ENCODE data around the gene ADAMTS20. TPM values are rescaled to one million over a fixed set of nuclear protein-coding genes. Genes with fewer than 3 reads are reported as not detected.

ADAMTS20 gene
- total RNA-seq, 1 donor from 2014 or later, result 0.06 TPM

GRCh38 chr12:43444940-43445564, 107.0 kb downstream of the ADAMTS20 start:
- DNase-seq (ENCODE audit: low read depth), result peak; percentile 19
- H3K4me3 ChIP-seq (ENCODE audit: low read depth, low read length), result no peak overlapping the region
- peak; percentile 94 for TF ChIP-seq CTCF (conservative IDR thresholded peaks at IDR 0.05; ENCODE audit: low read depth, low read length)

GRCh38 chr12:43436597-43436996, 115.4 kb downstream of the ADAMTS20 start:
- H3K4me3 ChIP-seq (ENCODE audit: low read depth, low read length), result no peak overlapping the region
- no peak for DNase-seq (ENCODE audit: low read depth)
- TF ChIP-seq CTCF (conservative IDR thresholded peaks at IDR 0.05; ENCODE audit: low read depth, low read length), result no peak

GRCh38 chr12:43434614-43435013, 117.4 kb downstream of the ADAMTS20 start:
- no peak for TF ChIP-seq CTCF (conservative IDR thresholded peaks at IDR 0.05; ENCODE audit: low read depth, low read length)
- H3K4me3 ChIP-seq (ENCODE audit: low read depth, low read length), result no peak overlapping the region
- no peak for DNase-seq (ENCODE audit: low read depth)

- no peak overlapping the region for H3K4me3 ChIP-seq (ENCODE audit: low read depth, low read length)
- no peak for TF ChIP-seq CTCF (conservative IDR thresholded peaks at IDR 0.05; ENCODE audit: low read depth, low read length)
- no peak for DNase-seq (ENCODE audit: low read depth)
Observed at GRCh38 chr12:43428088-43428600, 123.9 kb downstream of the ADAMTS20 start.

- no peak for TF ChIP-seq CTCF (conservative IDR thresholded peaks at IDR 0.05; ENCODE audit: low read depth, low read length)
- no peak overlapping the region for H3K4me3 ChIP-seq (ENCODE audit: low read depth, low read length)
- no peak for DNase-seq (ENCODE audit: low read depth)
Observed at GRCh38 chr12:43425361-43425760, 126.6 kb downstream of the ADAMTS20 start.

- no peak for TF ChIP-seq CTCF (conservative IDR thresholded peaks at IDR 0.05; ENCODE audit: low read depth, low read length)
- H3K4me3 ChIP-seq (ENCODE audit: low read depth, low read length), result no peak overlapping the region
- DNase-seq (ENCODE audit: low read depth), result no peak
Observed at GRCh38 chr12:43416981-43417380, 135.0 kb downstream of the ADAMTS20 start.
